Activated CD4-positive, CD25-positive, alpha-beta regulatory T cell treated with anti-CD3 and anti-CD28 coated beads, Interleukin-2, amount 50 U/mL, for 16 hours (primary cell): ENCODE measurements around the gene ANKRD66.
"Not testable (repeated sequence)": the region's sequence is repeated elsewhere in the genome, so short reads cannot be mapped to it uniquely, and the experiment has no call there.

Experiments
- DNase-seq: peaks from one replicate; pipeline ENCODE4 v3.0.0-alpha.2; 2020; ENCODE audit warnings: low read depth, low spot score

The ANKRD66 gene

DNA sequence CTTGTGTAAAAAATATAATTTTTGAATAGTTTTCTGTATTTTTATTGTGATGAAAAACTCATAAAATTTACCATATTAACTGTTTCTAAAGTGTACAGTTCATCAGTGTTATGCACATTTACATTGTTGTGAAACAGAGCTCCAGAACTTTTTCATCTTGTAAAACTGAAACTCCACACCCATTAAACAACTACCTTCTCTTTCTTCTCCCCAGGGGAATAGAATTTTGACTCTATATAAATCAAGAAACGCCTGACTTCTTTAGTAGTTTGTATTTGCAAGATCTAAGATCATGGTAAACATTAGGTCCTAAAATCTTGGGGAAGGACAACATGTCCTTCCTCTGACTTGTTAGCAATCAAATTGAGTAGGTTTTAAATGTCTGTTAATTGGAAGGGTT lies 9.1 kb downstream of the ANKRD66 start:
- DNase-seq, result no peak

DNA sequence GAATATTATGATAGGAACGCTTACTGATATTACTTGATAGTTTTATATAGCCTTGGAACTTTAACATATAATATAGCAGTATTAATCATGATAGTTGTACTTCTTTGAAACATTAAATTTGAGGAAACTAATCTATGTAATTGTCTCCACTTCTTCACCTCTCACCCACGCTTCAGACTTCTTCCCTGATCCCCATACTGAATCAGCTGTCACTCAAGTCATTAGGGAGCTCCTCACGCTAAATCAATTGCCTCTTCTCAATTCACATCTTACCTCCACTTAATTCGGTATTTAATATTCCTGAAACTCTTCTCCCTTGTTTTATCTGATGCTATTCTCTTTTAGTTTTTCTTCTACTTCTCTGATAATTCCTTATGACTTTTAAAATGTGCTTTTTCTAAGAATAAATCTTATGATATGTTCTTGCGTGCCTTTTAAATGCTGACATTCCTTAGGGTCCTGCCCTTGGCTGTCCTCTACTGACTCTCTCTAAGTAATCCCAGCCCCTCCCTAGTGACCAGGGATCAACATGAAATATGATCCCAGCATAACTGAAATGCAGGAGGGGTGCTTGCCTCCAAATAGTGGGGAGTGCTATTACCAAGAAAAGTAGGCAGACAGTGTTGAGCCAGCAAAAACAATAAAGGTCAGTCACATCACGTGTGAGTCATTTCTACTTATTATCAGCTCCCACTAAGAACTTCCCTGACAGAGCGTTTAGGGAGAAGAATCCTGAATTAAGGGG lies 9.9 kb downstream of the ANKRD66 start:
- no peak for DNase-seq

DNA sequence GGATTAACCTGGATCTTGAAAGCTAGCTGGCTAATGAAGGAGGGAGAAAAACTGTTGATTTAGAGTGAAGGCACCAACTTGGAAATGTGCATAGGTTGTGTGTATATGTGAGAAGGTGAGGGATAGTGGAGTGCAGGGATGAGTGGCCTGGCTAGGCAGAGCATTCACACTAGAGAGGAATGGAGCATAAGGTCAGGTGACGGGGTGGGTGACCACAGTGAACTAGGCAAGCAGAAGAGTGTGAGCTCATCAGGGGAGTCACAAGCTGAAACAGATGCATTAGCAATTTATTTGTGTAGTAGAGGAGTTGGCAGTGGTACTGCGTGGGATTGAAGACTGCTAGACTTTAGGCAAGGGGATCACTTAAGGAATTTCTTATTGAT lies 10.5 kb downstream of the ANKRD66 start:
- no peak for DNase-seq

DNA sequence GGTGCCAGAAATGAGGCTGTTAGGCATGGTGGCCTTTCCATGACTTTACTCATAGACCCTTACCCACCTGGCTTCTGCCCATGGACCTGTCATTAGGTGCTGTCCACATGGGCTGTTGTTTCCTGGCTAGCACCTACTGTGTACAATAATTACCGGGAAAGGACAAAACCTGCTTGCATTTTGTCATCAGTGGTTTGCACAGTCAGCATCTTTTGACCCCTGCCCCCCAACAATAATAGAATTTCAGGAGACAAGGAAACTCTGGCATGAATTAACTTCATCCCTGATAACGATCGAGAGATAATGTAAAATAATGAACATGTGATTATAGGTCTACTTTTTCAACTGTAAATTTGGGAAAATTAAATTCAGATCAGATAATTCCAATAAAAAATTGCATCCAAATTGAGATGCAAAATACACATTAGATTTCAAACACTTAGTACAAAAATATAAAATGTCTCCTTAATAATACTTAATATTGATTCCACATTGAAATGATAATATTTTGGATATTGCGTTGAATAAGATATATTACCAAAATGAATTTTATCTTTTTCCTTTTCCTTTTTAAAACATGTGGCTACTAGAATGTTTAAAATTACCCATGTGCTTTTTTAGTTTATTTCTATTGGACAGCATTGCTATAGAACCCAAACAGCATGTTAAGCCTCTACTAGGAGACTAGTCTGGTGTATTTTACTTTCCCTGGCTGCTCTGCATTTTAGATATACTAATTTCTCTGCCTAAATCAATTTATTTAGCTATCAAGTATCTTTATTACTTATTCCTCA lies 12.4 kb downstream of the ANKRD66 start:
- DNase-seq, result no peak

DNA sequence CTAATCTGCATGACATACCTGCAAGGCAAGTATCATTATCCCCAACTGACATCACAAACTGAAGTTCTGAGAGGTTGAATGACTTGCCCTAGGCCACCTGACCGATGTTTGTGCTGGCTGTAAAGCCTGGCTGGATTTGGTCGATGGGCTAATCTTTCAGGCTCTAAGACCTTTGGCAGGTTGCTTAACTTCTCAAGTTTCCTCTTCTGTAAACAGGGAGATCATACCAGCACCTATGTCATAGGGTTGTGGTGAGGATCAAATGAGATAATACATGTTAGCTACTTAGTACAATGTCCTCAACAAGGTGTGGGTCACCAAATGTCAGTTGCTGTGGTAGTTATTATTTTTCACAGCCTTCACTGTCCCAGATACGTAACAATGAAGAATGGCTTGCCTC lies 14.2 kb downstream of the ANKRD66 start:
- DNase-seq, result no peak

DNA sequence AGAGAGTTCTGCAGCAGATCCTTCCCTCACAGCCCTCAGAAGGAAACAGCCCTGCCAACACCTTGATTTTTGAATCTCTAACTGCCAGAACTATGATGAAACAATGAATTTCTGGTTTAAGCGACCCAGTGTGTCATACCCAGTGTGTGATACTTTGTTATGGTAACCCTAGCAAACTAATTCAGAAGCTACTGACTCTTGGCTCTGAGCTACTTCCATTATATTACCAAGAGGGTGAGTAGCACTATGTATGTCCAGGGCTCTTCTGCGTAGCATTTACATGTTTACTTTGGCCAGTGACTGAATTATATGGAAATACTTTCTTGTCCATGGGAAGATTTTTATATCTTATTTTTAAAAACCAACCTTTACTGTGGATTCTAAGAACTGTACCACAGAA lies 16.7 kb downstream of the ANKRD66 start:
- no peak for DNase-seq

DNA sequence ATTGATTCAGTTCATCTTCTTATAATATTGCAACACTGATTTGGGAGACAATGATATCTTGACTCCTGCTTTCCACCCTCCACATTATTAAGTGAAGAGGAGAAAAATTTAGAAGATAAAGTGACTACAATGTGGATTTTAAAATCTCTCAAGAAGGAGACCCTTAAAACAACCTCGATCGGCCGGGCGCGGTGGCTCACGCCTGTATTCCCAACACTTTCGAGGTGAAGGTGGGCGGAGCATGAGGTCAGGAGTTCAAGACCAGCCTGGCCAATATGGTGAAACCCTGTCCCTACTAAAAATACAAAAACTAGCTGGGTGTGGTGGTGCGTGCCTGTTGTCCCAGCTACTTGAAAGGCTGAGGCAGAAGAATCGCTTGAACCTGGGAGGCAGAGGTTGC lies 17.5 kb downstream of the ANKRD66 start:
- not testable (repeated sequence) for DNase-seq

DNA sequence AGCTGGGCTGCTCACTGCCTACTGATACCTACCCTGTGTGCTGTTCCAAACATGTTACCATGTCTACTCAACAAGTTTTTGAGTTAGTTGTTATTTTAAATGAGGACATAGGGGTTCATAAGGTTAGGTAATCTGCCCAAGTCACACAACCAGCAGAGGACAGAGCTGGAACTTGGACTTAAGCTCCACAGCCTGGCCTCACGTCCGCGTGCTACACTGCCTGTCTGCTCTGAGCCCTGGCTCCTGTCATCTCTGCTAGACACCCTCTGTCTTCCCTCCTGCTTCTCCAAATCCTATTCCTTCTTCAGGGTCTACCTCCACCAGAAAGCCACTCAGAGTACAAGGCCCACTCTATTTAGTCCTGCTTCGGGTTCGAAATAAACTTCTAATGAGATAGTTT lies 18.2 kb downstream of the ANKRD66 start:
- no peak for DNase-seq

DNA sequence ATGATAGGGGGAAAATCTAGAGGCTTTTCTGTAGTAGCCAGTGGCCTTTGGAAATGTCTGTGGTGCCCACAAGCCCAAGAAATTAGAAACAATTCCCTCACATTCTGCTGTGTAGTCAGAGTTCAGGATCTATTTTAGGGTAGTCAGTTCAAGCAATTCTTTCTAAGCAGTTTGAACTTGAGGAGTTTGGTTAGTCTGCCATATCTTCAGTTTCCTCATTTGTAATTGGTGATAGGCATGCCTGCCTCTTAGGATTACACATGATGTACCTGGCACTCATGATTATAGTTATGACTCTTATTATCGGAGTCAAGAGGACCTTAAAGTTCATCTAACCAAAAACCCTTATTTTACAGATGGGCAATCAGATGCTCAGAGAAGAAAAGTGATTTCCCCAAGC lies 25.3 kb downstream of the ANKRD66 start:
- DNase-seq, result no peak

DNA sequence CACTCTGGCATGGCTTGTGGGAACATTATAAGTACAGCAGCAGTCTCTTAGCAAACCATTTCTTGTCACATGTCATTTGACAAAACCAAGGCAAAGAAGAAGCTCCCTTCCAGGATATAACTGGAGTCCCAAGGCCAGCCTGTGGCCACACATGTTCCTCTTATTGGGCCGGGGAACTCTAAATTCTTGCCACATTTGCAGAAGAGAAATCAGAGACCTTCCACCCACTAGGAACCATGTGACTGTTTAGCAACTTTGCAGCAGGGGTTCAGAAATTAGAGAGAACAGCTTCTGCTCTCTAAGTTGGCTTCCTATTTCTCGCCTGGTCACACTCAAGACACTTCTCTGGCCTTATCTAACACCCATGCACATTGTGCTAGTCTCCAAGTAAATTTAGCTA lies 26.0 kb downstream of the ANKRD66 start:
- DNase-seq, result no peak

DNA sequence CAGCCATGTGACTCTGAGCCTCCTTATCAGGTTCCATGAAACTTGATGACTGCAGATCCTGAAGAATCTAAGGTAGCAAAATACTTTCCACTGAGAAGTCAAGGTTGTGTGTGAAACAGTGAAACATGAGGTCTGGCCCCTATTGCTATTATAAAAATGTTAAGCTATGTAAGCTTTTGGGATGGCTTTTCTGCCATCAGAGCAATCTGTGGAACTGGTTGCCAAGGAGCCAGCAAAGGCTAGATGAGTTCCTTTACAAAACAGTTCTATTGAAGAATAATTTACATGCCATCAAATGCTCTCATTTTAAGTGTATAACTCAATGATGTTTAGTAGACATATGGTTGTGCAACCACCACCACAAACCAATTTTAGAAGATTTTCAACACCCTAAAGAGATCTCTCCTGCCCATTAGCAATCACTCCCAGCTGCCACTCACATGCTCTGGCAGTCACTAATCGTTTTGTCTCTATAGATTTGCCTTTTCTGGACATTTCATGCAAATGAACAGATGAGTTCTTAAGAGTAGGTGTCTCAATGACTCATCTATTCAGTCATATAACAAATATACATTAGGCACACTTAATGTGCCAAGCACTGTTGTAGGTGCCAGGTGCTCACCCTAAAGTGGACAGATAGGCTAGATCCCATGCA lies 26.6 kb downstream of the ANKRD66 start:
- DNase-seq, result no peak

DNA sequence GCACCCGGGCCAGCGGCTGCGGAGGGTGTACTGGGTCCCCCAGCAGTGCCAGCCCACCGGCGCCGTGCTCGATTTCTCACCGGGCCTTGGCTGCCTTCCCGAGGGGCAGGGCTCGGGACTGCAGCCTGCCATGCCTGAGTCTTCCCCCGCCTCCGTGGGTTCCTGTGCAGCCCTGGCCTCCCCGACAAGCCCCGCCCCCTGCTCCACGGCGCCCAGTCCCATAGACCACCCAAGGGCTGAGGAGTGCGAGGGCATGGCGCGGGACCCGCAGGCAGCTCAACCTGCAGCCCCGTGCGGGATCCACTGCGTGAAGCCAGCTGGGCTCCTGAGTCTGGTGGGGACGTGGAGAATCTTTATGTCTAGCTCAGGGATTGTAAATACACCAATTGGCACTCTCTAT lies 28.0 kb downstream of the ANKRD66 start:
- DNase-seq, result not testable (repeated sequence)

DNA sequence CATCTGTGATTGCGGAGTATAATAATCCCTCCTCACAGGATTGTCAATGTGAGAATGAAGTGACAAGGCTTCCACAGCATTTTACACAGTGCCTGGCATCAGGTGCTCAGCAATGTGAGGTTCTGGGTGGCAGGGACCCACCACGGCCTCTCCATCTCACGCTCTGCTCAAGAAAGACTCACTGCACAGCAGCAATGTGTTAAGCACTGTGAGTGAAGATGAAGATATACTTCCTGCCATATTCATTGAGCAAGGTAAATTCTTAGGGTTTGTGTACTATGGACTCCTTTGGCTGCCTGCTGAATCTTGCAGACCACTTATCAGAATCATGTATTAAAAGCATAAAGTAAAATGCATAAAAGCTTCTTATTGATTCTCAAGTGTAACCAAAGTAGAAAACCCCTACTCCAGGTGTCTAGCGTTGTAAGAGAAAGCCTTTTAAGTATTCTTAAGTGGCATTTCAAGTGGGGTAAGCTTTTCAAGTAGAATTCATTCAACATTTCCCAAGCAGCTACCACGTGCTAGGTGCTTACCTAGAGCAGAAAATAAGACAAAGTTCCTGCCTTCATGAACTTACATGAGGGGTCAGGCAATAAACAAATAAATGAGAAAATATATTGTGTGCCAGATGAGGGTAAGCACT lies 29.5 kb downstream of the ANKRD66 start:
- DNase-seq, result no peak

DNA sequence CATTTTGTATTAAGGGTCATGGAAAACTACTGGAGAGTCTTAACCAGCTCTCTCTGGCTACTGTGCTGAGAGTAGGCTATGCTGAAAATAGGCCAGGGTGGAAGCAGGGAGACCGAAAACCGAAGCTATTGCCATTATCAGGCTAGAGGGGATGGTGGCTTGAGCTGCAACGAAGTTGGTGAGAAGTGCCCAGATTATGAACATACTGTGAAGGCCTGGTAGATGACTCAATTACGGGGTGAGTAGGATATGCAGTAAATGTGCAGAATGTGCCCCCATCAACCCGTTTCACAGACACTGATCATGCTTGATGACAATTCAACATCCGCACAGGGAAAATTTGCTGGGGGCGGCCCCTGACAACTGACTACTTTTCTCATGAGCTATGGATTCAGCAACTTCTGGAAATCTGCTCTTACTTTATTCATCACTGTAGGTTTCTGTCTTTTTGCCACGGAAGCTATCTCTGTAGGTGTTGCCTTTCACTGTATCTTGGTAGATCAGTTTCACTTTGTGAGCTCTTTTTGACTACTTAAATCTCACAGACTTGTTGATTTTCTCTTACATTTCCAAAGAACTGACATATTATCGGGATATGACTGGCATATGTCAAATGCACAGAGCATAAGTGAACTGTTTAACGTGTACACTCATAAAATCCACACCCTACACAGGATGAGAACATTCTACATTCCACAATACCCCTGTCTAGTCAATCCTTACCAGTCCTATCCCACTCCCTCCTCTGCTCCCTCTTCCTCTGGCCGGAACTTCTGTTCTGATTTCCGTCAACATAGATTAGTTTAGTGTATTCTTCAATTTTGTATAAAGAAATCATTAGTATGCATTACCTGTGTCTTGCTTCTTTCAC lies 31.0 kb downstream of the ANKRD66 start:
- no peak for DNase-seq

DNA sequence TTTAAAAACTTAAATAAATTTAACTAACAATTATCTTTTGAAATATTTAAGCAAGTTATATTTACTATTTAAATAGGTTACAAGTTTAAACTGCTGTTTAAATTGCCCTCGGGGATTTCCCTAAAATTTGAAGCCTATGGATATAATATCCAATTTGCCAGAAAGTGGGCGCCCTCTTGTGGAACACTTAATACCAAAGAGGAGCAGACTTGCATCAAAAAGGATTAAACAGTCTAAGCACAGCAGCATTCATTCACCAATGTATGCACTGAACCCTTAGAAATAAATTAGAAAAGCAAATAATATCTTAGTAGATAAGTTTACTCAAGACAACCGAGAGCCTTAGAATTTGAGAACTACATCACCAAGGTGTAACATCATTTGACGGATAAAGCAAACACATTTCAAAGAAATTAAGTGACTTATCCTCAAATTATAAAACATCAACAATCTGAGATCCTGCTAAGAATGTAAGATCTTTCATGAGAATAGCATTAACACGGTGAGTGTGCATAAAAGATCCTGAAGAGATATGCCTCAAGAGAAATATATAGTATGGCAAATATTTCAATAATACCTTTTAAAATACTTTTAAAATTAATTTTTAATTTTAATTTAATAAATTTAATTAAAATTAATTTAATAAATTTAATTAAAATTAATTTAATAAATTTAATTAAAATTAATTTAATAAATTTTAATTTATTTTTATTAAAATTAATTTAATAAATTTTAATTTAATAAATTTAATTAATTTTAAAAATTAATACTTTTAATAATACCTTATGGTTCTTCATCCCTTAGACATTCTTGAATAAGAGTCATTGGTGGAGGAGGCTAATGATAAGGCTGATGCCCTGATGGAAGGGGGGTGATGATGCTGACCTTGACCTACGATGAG lies 35.0 kb downstream of the ANKRD66 start:
- no peak for DNase-seq

DNA sequence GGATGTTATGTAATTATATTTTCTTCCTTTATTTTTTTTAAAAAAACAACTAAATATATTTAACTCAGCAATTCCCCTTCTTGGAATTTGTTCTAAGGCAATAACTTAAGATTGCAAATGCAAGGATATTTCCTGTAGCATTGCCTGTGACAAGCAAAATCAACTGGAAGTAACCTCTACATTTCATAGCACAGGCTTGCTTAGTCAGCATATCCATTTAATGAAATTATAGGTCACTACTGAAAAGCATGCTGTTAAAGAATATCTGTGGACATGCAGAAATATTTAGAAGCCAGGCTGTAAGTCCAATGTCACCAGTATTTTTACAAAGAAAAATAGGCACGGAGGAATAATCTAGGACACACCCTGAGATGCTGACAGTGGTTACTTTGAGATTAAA lies 37.8 kb downstream of the ANKRD66 start:
- DNase-seq, result no peak

DNA sequence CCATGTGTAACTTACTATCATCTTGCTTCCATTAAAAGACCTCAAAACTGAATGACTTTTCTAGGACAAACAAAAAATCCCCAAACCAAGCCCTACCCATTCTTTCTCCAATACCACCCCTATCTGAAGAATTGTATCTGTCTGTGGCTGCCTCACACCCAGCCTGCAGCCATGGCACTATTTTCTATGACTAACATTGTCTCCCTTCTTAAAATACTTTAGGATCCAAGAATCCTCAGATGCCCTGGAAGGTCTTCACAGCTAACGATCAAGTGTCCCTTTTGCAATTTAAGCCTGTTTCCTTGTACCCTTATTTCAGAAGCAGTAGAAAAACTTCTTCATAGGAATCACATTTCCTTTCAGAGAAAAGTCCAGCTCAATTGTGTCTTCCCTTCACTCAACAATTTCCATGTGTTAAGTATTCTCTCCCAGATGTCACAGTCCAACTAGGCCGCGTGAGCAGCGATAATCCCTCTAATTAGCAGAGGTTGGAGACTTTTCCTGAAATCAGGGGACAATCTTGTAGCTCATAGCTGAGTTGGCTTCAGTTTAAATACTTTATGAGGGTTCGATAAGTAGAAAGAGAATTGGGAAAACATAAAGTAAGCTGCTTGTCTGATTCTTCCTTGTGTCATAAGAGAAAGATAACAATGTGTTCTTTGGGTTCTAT lies 41.3 kb downstream of the ANKRD66 start:
- DNase-seq, result no peak

DNA sequence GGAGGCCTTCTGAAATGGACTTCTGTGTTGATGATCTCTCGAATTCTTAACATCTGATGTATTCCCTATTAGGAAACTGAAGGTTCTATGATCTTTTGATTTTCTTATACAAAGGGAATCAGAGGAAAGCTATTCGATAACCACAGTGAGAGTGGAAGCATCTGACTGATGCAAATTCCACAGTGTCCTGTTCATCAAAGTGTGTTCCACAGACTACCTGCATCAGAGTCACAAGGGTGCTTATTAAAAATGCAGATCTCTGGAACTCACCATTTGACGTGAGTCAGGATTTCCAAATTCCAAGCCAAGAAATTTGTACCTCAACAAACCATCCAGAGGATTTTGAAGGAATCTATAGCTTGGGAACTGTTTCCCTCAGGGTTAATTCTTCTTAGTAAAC lies 42.1 kb downstream of the ANKRD66 start:
- no peak for DNase-seq

DNA sequence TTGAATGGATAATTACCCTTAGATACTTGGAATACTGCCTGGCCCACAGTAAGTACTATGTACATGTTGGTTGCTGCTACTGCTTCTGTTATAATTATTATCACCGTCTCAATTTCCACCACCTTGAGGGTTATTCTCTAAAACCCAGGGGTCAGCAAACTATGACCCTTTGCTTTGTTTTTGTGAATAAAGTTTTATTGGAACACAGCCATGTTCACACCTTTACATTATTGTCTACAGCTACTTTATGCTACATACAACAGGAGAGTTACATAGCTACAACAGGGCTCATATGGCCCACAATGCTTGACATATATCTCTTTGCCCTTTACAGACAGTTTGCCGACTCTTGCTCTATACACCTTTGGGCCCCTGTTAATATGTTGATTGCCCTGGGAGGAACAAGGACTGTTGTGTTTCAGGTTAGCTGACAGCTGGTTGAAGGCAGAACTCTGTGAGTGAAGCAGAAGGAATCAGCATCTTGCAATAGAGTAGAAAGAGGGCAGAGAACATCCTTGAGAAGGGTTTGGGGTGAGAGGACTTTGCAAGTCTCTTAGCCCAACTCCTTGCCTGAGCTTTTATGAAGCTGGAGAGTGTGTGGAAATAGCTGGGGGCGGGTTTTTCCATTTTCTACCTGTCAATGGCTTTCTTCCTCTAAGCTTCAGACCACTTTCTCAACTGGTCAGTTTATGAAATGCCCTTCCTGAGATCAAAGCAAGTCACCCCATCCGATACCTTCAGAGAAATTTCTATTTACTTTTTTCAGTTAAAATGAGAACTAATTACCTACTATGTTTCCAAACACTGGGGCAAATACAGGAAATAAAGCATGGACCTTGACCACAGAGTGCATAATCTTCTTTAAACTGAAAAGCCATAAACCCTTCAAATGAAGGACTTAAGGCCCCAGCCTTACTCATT lies 43.0 kb downstream of the ANKRD66 start:
- DNase-seq, result no peak
